ENCODE data around the gene LGR6.
A peak's percentile ranks its signal among the peaks of the same experiment; 100 is the strongest.

LGR6 gene

DNA sequence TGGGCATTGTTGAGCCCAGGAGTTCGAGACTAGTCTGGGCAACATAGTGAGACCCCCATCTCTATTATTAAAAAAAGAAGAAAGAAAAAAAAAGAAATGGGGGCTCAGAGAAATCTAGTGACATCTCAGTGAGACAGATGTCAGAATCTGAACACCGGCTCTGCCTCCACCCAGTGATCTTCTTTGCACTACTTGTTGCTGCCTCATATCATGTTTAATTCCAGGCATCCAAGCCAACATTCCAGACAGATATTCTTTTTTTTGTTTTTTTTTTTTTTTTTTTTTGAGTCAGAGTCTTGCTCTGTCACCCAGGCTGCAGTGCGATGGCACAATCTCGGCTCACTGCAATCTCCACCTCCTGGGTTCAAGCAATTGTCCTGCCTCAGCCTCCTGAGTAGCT, 44.0 kb upstream of the LGR6 start:
- 0 out of 22 replicates have a peak overlapping the region, but pooled peaks of 1 of the 11 experiments have one; percentile 29 for H3K9ac ChIP-seq
- H3K4me2 ChIP-seq: no peak overlapping the region
- peaks cover 77 to 84% (median 81%) of the 10 kb centered on the region in 11 experiments for H3K36me3 ChIP-seq
- H4K20me1 ChIP-seq: peaks cover 4 to 96% (median 58%) of the 10 kb centered on the region in 11 experiments; a peak in 16 of 22 replicates
- H3K27me3 ChIP-seq: no peaks in the 10 kb centered on the region
- no peak for TF ChIP-seq Cebpa-rat (IDR thresholded peaks at IDR 0.05)
- H3K4me3 ChIP-seq: no peak overlapping the region
- no peaks in the 10 kb centered on the region for H3K9me3 ChIP-seq (replicated peaks in 1 of 11)
- H3K4me1 ChIP-seq: peaks cover 12 to 65% (median 22%) of the 10 kb centered on the region in 10 experiments
- H3K27ac ChIP-seq: no peak overlapping the region

DNA sequence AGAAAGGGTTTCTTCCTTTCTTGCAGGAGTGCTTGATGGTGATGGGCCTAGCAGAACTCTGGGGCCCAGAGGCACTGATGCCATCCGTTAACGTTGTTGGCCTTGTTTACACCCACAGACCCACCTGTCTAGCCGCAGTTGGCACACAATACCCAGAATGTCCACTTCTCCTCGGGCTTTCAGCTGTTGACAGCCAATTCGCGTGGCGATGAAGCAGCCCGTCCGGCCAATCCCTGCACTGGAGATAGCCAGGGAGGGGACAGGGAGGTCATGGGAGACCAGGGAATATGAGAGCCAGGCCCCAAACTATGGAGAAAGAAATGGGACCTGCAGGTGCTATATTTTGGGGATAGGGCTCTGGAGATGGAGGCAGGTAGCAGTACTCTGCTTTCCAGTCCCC, 43.4 kb upstream of the LGR6 start:
- Histone ChIP-seq H3K27me3 (no peaks in the 10 kb centered on the region), H4K20me1 (peaks cover 4 to 100% (median 62%) of the 10 kb centered on the region in 11 experiments; a peak in 17 of 22 replicates), H3K9ac (peak overlapping the region in 1 of 11 experiments; percentile 15; a peak in 1 of 22 replicates), H3K9me3 (replicated peaks in 1 of 11) (no peaks in the 10 kb centered on the region), H3K4me2 (peak overlapping the region in 1 of 11 experiments; percentile 5; a peak in 1 of 22 replicates), H3K27ac (no peak overlapping the region), H3K36me3 (peaks cover 83 to 90% (median 87%) of the 10 kb centered on the region in 11 experiments), H3K4me1 (peaks cover 8 to 70% (median 20%) of the 10 kb centered on the region in 10 experiments), H3K4me3 (no peak overlapping the region)
- TF ChIP-seq Cebpa-rat (IDR thresholded peaks at IDR 0.05): no peak

DNA sequence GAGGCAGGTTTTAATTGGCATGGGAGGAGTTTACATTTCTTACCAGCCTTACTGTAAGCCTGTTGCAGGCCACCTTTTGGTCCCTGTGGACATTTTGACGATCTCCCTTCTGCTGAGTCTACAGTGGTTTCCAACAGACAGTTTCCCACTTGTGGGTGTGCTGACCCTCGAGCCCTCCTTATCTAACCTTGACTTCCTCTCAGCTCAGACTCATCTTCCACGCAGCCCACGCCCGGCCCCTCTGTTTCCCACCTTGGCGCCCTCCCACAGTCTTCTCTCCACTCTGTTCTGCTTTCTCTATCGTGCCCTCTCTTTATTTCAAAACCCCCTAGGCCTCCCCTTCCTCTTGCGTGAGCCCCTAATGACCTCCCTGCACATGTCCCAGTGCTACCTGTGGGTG, 43.0 kb upstream of the LGR6 start:
- Histone ChIP-seq H3K4me2 (no peak overlapping the region), H3K27ac (no peak overlapping the region), H3K27me3 (no peaks in the 10 kb centered on the region), H4K20me1 (peaks cover 4 to 100% (median 66%) of the 10 kb centered on the region in 11 experiments; a peak in 18 of 22 replicates), H3K4me3 (no peak overlapping the region), H3K9ac (peak overlapping the region in 1 of 11 experiments; percentile 15; a peak in 1 of 22 replicates), H3K9me3 (replicated peaks in 1 of 11) (no peaks in the 10 kb centered on the region), H3K36me3 (peaks cover 87 to 94% (median 91%) of the 10 kb centered on the region in 11 experiments), H3K4me1 (peaks cover 4 to 70% (median 20%) of the 10 kb centered on the region in 10 experiments)
- no peak for TF ChIP-seq Cebpa-rat (IDR thresholded peaks at IDR 0.05)

DNA sequence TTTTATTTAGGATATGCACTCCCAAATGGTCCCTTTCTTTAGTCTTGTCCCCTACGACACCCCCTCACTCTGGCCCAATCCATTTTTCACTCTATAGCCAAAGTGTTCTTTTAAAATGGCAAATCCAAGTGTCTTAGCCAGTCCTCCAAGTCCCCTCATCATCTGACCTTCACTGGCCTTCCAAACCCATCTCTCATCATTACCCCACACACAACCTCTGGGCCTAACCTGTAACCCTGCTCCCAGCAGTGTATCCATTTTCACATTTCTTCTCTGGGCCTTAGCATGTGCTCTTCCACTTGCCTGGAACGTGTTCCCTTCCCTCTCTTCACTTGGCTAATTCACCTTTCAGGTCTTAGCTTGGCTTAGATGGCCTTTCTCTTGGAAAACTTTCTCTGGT, 42.6 kb upstream of the LGR6 start:
- Histone ChIP-seq H3K9me3 (replicated peaks in 1 of 11) (no peaks in the 10 kb centered on the region), H3K9ac (0 out of 22 replicates have a peak overlapping the region, but pooled peaks of 1 of the 11 experiments have one; percentile 5), H3K27ac (no peak overlapping the region), H3K4me1 (peaks cover 0 to 70% (median 20%) of the 10 kb centered on the region in 10 experiments), H3K27me3 (no peaks in the 10 kb centered on the region), H3K36me3 (peaks cover 92 to 99% (median 96%) of the 10 kb centered on the region in 11 experiments), H3K4me3 (no peak overlapping the region), H4K20me1 (peaks cover 4 to 100% (median 70%) of the 10 kb centered on the region in 11 experiments; a peak in 18 of 22 replicates), H3K4me2 (no peak overlapping the region)
- no peak for TF ChIP-seq Cebpa-rat (IDR thresholded peaks at IDR 0.05)

DNA sequence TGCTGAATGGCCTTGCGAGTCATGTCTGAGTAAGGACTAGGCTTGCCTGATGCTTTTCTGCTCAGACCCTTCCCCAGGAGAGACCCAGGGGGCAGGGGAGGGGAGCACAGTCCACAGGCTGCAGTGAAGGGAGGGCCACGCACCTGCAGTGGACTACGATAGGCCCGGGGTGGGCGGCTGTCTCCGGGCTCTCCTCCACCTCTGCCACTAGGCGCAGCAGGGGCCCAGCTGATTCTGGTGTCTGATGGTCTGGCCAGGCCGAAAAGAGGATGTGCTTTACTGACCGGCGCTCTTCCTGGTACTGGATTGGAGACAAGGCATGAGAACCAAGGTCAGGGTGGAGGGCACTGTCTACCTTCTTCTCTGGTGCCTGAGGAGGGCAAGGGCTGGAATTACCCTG, 41.2 kb upstream of the LGR6 start:
- H3K4me3 ChIP-seq: no peak overlapping the region
- H4K20me1 ChIP-seq: peaks cover 12 to 100% (median 68%) of the 10 kb centered on the region in 11 experiments; a peak in 20 of 22 replicates
- TF ChIP-seq Cebpa-rat (IDR thresholded peaks at IDR 0.05): no peak
- peak overlapping the region in 2 of 11 experiments; percentile 5 to 31; a peak in 2 of 22 replicates for H3K9ac ChIP-seq
- no peak overlapping the region for H3K27ac ChIP-seq
- H3K4me2 ChIP-seq: no peak overlapping the region; a peak in 1 of 22 replicates
- H3K4me1 ChIP-seq: peaks cover 13 to 70% (median 28%) of the 10 kb centered on the region in 10 experiments
- H3K27me3 ChIP-seq: no peaks in the 10 kb centered on the region
- peaks cover 98 to 100% (median 100%) of the 10 kb centered on the region in 11 experiments for H3K36me3 ChIP-seq
- no peaks in the 10 kb centered on the region for H3K9me3 ChIP-seq (replicated peaks in 1 of 11)

- peaks cover 97 to 100% (median 100%) of the 10 kb centered on the region in 11 experiments for H3K36me3 ChIP-seq
Observed at GRCh38 chr1:202153284-202153683, 40.3 kb upstream of the LGR6 start.

GRCh38 chr1:202154148-202154765, 39.3 kb upstream of the LGR6 start:
- H3K27ac ChIP-seq: no peak overlapping the region
- H3K4me2 ChIP-seq: no peak overlapping the region
- H4K20me1 ChIP-seq: peaks cover 21 to 100% (median 79%) of the 10 kb centered on the region in 11 experiments; a peak in 20 of 22 replicates
- H3K4me1 ChIP-seq: peaks cover 32 to 70% (median 43%) of the 10 kb centered on the region in 10 experiments
- no peak overlapping the region for H3K4me3 ChIP-seq
- H3K27me3 ChIP-seq: no peaks in the 10 kb centered on the region
- no peak for TF ChIP-seq Cebpa-rat (IDR thresholded peaks at IDR 0.05)
- H3K9me3 ChIP-seq (replicated peaks in 1 of 11): no peaks in the 10 kb centered on the region
- no peak overlapping the region for H3K9ac ChIP-seq
- H3K36me3 ChIP-seq: peaks cover 88 to 100% (median 93%) of the 10 kb centered on the region in 11 experiments

More at GRCh38 chr1:202153284-202153683, 40.3 kb upstream of the LGR6 start:
- Histone ChIP-seq H3K4me1 (peaks cover 22 to 70% (median 34%) of the 10 kb centered on the region in 10 experiments), H3K9me3 (replicated peaks in 1 of 11) (no peaks in the 10 kb centered on the region), H3K4me3 (no peak overlapping the region), H3K27ac (no peak overlapping the region), H4K20me1 (peaks cover 21 to 100% (median 72%) of the 10 kb centered on the region in 11 experiments; a peak in 20 of 22 replicates), H3K9ac (peak overlapping the region in 2 of 11 experiments; percentile 17 to 20; a peak in 2 of 22 replicates), H3K27me3 (no peaks in the 10 kb centered on the region), H3K4me2 (no peak overlapping the region)
- TF ChIP-seq Cebpa-rat (IDR thresholded peaks at IDR 0.05): no peak

- Histone ChIP-seq H3K9ac (peak overlapping the region in 4 of 11 experiments; percentile 6 to 59 (median 42); a peak in 5 of 22 replicates), H3K4me1 (peaks cover 39 to 70% (median 49%) of the 10 kb centered on the region in 10 experiments), H3K27ac (no peak overlapping the region), H3K9me3 (replicated peaks in 1 of 11) (no peaks in the 10 kb centered on the region), H3K4me3 (no peak overlapping the region), H4K20me1 (peaks cover 21 to 99% (median 77%) of the 10 kb centered on the region in 11 experiments; a peak in 20 of 22 replicates), H3K4me2 (peak overlapping the region in 3 of 11 experiments; percentile 95 to 100 (median 96); a peak in 4 of 22 replicates), H3K36me3 (peaks cover 81 to 94% (median 86%) of the 10 kb centered on the region in 11 experiments), H3K27me3 (no peaks in the 10 kb centered on the region)
- no peak for TF ChIP-seq Cebpa-rat (IDR thresholded peaks at IDR 0.05)
Observed at GRCh38 chr1:202154766-202155477, 38.7 kb upstream of the LGR6 start.
